ENCODE measurements around the gene TSPAN5.

Gene TSPAN5

DNA sequence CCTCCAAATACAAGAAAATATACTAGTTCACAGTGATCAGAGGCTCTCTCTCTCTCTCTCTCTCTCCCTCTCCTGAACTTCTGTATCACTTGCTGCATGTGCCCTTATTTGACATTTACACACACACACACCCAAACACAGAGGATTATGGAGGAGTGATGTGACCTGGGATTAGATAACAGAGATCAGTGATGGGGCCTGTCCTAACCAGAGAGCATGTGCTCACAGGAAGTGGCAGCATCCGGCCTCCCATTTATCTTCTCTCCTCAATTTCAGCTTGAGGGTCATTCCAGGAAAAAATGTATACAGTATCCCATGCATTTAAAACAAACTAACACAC lies 143.0 kb downstream of the TSPAN5 start:
- Histone ChIP-seq H3K36me3 (ENCODE audit: control insufficient read depth in 2 of 2, insufficient read depth in 2 of 2, low read length in 2 of 2) (no peaks in the 10 kb centered on the region), H3K4me1 (ENCODE audit: control insufficient read depth in 2 of 2, insufficient read depth in 2 of 2, low read length in 2 of 2) (no peaks in the 10 kb centered on the region), H3K27ac (ENCODE audit: low read depth in 2 of 2, low read length in 2 of 2) (no peak overlapping the region), H3K27me3 (ENCODE audit: control insufficient read depth in 2 of 2, insufficient read depth in 2 of 2, low read length in 2 of 2) (no peaks in the 10 kb centered on the region), H3K9ac (ENCODE audit: low read depth in 1 of 2, low read length in 2 of 2) (no peak overlapping the region), H3K4me3 (ENCODE audit: low read length in 2 of 2) (no peak overlapping the region), H3K9me3 (ENCODE audit: control insufficient read depth in 2 of 2, low read length in 2 of 2) (no peaks in the 10 kb centered on the region)

DNA sequence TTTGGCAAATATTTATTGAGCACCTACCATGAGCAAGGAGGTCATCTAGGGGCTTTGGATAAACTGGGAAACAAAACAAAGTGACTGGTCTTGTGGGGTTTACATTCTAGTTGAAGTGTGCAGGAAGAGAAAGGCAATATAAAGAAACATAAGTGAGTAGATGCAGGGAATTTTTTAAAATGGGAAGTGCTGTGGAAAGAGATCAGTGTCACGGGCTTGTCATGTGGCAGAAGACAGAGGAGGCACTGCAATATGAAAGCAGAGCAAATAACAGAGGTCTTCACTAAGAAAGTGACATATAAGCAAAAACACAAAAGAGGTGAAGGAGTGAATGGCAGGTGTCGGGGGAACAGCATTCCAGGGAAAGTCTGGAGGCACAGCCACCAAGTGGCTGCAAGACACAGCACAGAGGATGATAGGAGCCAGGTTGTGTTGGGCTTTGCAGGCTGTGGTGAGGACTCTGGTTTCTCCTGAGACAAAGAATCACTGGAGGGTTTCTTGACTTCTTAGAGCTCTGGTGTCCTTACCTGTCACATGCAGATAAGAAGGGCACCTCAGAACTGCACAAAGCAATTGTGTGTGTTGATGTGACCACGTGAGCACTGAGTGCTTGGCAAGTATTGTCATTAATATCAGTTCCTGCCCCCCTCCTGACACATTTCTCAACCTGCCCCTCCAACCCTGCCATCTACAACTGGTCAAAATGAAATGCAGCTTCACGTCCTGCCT lies 143.5 kb downstream of the TSPAN5 start:
- Histone ChIP-seq H3K4me3 (ENCODE audit: low read length in 2 of 2) (no peak overlapping the region), H3K4me1 (ENCODE audit: control insufficient read depth in 2 of 2, insufficient read depth in 2 of 2, low read length in 2 of 2) (no peaks in the 10 kb centered on the region), H3K27ac (ENCODE audit: low read depth in 2 of 2, low read length in 2 of 2) (no peak overlapping the region), H3K27me3 (ENCODE audit: control insufficient read depth in 2 of 2, insufficient read depth in 2 of 2, low read length in 2 of 2) (no peaks in the 10 kb centered on the region), H3K9ac (ENCODE audit: low read depth in 1 of 2, low read length in 2 of 2) (no peak overlapping the region), H3K36me3 (ENCODE audit: control insufficient read depth in 2 of 2, insufficient read depth in 2 of 2, low read length in 2 of 2) (no peaks in the 10 kb centered on the region), H3K9me3 (ENCODE audit: control insufficient read depth in 2 of 2, low read length in 2 of 2) (no peaks in the 10 kb centered on the region)

DNA sequence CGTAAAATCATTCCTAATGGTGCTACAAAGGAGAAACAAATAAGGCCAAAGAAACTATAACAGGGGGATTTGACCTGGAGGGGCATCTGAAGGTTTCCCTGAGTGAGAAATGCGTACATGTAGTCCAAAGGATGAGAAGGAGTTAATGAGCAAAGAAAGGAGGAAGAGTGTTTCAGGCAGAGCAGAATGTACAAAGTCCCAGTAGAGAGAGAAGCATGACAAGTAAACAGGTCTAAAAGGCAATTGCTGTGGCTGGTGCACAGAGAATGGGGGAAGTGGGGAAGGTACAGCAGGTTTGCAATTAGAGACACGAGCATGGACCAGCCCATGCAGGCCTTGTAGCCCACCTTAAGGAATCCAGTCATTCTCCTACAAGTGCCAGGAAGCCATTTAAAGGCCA lies 145.5 kb downstream of the TSPAN5 start:
- H3K4me1 ChIP-seq (ENCODE audit: control insufficient read depth in 2 of 2, insufficient read depth in 2 of 2, low read length in 2 of 2) = no peaks in the 10 kb centered on the region
- no peak overlapping the region for H3K4me3 ChIP-seq (ENCODE audit: low read length in 2 of 2)
- H3K9me3 ChIP-seq (ENCODE audit: control insufficient read depth in 2 of 2, low read length in 2 of 2) = no peaks in the 10 kb centered on the region
- no peaks in the 10 kb centered on the region for H3K36me3 ChIP-seq (ENCODE audit: control insufficient read depth in 2 of 2, insufficient read depth in 2 of 2, low read length in 2 of 2)
- no peak overlapping the region for H3K27ac ChIP-seq (ENCODE audit: low read depth in 2 of 2, low read length in 2 of 2)
- no peaks in the 10 kb centered on the region for H3K27me3 ChIP-seq (ENCODE audit: control insufficient read depth in 2 of 2, insufficient read depth in 2 of 2, low read length in 2 of 2)
- H3K9ac ChIP-seq (ENCODE audit: low read depth in 1 of 2, low read length in 2 of 2) = no peak overlapping the region

DNA sequence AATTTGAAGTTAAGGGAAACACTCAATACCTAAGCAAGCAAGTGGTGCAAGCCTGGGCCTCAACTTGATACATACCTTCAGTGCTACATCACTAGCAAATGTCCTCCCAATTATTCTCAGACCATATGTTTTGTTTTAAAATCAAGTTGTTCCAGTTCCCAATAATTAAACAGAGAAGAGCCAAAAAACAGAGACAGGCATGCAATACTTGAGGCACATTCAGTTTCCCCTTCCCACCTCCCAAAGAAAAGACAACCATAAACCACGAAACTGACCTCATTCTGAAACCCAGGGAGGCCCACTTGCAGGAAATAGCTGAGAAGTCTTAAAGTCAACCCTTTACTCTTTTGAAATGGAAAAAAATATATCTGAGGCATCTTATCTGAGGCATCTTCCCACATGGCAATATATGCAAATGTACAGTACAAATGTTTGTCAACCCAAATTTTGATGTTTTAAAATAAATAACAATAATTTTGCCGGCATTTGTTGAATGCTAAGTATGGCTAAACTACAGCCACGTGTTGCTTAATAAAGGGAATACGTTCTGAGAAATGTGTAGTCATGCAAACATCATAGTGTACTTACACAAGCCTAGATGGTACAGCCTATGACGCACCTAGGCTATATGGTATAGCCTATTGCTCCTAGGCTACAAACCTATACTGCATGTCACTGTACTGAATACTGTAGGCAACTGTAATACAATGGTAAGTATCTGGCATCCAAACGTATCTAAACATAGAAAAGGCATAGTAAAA lies 147.5 kb downstream of the TSPAN5 start:
- no peaks in the 10 kb centered on the region for H3K4me1 ChIP-seq (ENCODE audit: control insufficient read depth in 2 of 2, insufficient read depth in 2 of 2, low read length in 2 of 2)
- H3K27ac ChIP-seq (ENCODE audit: low read depth in 2 of 2, low read length in 2 of 2) = no peak overlapping the region
- H3K36me3 ChIP-seq (ENCODE audit: control insufficient read depth in 2 of 2, insufficient read depth in 2 of 2, low read length in 2 of 2) = no peaks in the 10 kb centered on the region
- no peak overlapping the region for H3K4me3 ChIP-seq (ENCODE audit: low read length in 2 of 2)
- no peak overlapping the region for H3K9ac ChIP-seq (ENCODE audit: low read depth in 1 of 2, low read length in 2 of 2)
- no peaks in the 10 kb centered on the region for H3K9me3 ChIP-seq (ENCODE audit: control insufficient read depth in 2 of 2, low read length in 2 of 2)
- no peaks in the 10 kb centered on the region for H3K27me3 ChIP-seq (ENCODE audit: control insufficient read depth in 2 of 2, insufficient read depth in 2 of 2, low read length in 2 of 2)

DNA sequence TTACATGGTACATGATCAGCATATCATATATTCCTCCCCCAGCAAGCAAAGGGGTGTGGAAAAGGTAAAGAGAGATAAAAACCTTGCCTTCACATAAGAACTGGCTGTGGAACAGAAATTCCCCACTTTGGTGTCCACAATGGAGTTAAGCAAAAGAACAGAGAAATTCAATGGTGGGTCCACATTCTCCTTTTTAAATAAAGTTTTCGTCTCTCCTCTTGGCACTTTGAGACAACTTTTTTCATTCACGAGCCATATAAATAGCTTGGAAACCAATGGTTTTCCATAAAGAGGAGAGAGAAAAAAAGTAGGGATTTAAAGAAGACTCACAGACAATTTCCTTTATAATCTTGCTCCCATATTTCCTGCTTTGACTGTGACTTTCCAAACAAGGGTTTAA lies 148.1 kb downstream of the TSPAN5 start:
- H3K36me3 ChIP-seq (ENCODE audit: control insufficient read depth in 2 of 2, insufficient read depth in 2 of 2, low read length in 2 of 2) = no peaks in the 10 kb centered on the region
- H3K4me1 ChIP-seq (ENCODE audit: control insufficient read depth in 2 of 2, insufficient read depth in 2 of 2, low read length in 2 of 2) = no peaks in the 10 kb centered on the region
- no peak overlapping the region for H3K4me3 ChIP-seq (ENCODE audit: low read length in 2 of 2)
- no peak overlapping the region for H3K27ac ChIP-seq (ENCODE audit: low read depth in 2 of 2, low read length in 2 of 2)
- no peak overlapping the region for H3K9ac ChIP-seq (ENCODE audit: low read depth in 1 of 2, low read length in 2 of 2)
- no peaks in the 10 kb centered on the region for H3K27me3 ChIP-seq (ENCODE audit: control insufficient read depth in 2 of 2, insufficient read depth in 2 of 2, low read length in 2 of 2)
- H3K9me3 ChIP-seq (ENCODE audit: control insufficient read depth in 2 of 2, low read length in 2 of 2) = no peaks in the 10 kb centered on the region

DNA sequence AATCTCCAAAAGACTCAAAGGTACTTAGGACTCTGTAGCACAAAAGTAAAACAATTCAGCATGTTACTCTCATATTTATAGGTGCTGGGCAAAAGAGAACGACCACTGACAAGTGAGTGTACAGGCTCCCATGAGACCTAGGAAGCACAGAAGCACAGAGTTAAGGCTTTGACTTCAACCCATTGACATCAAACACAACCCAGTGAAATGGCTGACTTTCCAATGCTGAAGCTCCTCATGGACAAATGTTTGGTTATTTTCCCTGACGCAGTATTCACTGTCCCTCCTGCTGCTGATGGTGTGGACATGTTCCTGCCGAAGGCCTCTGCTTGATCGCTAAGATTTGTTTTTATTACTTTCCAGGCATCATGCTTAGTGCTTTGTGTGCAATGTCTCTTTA lies 148.7 kb downstream of the TSPAN5 start:
- Histone ChIP-seq H3K9me3 (ENCODE audit: control insufficient read depth in 2 of 2, low read length in 2 of 2) (no peaks in the 10 kb centered on the region), H3K27ac (ENCODE audit: low read depth in 2 of 2, low read length in 2 of 2) (no peak overlapping the region), H3K4me3 (ENCODE audit: low read length in 2 of 2) (no peak overlapping the region), H3K36me3 (ENCODE audit: control insufficient read depth in 2 of 2, insufficient read depth in 2 of 2, low read length in 2 of 2) (no peaks in the 10 kb centered on the region), H3K9ac (ENCODE audit: low read depth in 1 of 2, low read length in 2 of 2) (no peak overlapping the region), H3K4me1 (ENCODE audit: control insufficient read depth in 2 of 2, insufficient read depth in 2 of 2, low read length in 2 of 2) (no peaks in the 10 kb centered on the region), H3K27me3 (ENCODE audit: control insufficient read depth in 2 of 2, insufficient read depth in 2 of 2, low read length in 2 of 2) (no peaks in the 10 kb centered on the region)

DNA sequence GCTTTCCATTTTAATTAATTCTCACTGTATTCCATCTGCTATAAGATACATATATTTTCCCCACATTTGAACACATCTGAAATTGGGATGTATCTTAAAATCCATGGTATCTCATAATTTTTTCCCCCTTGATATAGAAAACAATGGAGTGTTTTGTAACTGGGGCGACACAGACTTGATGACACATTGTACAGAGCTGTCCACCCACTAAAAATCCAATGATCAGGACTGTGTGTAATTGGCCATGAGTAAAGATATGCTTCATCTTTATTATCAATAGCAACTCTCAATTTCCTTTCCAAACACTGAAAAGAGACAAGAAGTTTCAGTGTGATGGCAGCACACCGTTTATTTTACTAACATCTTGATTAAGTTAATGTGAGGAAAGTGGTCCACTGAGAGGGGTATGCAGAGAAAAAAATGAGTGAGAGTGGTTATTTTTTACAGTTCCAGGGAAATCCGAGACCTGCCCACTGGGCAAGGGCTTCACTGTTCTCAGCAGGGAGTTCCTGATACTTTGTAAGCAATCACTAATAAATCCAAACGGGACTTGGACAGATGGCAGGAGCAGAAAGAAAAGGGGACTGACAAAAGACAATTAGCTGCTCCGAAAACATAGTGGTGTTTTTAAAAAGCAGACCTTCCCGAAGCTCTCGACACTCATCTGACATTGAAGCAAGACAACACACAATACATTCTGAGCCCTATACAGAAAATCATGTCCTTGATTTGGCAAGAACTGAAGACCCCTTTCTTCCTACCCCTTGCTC lies 149.4 kb downstream of the TSPAN5 start:
- H3K4me1 ChIP-seq (ENCODE audit: control insufficient read depth in 2 of 2, insufficient read depth in 2 of 2, low read length in 2 of 2) = no peaks in the 10 kb centered on the region
- H3K27me3 ChIP-seq (ENCODE audit: control insufficient read depth in 2 of 2, insufficient read depth in 2 of 2, low read length in 2 of 2) = no peaks in the 10 kb centered on the region
- H3K4me3 ChIP-seq (ENCODE audit: low read length in 2 of 2) = no peak overlapping the region
- H3K36me3 ChIP-seq (ENCODE audit: control insufficient read depth in 2 of 2, insufficient read depth in 2 of 2, low read length in 2 of 2) = no peaks in the 10 kb centered on the region
- no peak overlapping the region for H3K27ac ChIP-seq (ENCODE audit: low read depth in 2 of 2, low read length in 2 of 2)
- H3K9me3 ChIP-seq (ENCODE audit: control insufficient read depth in 2 of 2, low read length in 2 of 2) = no peaks in the 10 kb centered on the region
- no peak overlapping the region for H3K9ac ChIP-seq (ENCODE audit: low read depth in 1 of 2, low read length in 2 of 2)

DNA sequence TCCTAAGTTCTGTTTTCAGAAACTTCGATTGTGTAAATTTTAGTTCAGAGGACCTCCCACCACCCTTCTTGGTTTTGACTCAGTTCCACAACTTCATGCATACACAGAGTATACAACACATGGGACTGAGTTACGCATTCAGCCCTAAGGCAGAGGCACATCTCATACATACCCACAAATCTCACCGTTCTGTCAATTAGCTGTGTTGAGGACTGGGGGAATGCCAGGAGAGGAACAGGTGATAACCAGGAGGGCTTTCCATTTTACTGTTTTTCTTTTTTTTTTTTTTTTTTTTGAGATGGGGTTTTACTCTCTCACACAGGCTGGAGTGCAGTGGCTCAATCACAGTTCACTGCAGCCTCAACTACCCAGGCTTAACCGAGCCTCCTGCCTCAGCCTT lies 150.2 kb downstream of the TSPAN5 start:
- Histone ChIP-seq H3K36me3 (ENCODE audit: control insufficient read depth in 2 of 2, insufficient read depth in 2 of 2, low read length in 2 of 2) (no peaks in the 10 kb centered on the region), H3K9ac (ENCODE audit: low read depth in 1 of 2, low read length in 2 of 2) (no peak overlapping the region), H3K4me1 (ENCODE audit: control insufficient read depth in 2 of 2, insufficient read depth in 2 of 2, low read length in 2 of 2) (no peaks in the 10 kb centered on the region), H3K27ac (ENCODE audit: low read depth in 2 of 2, low read length in 2 of 2) (no peak overlapping the region), H3K27me3 (ENCODE audit: control insufficient read depth in 2 of 2, insufficient read depth in 2 of 2, low read length in 2 of 2) (no peaks in the 10 kb centered on the region), H3K9me3 (ENCODE audit: control insufficient read depth in 2 of 2, low read length in 2 of 2) (no peaks in the 10 kb centered on the region), H3K4me3 (ENCODE audit: low read length in 2 of 2) (no peak overlapping the region)

DNA sequence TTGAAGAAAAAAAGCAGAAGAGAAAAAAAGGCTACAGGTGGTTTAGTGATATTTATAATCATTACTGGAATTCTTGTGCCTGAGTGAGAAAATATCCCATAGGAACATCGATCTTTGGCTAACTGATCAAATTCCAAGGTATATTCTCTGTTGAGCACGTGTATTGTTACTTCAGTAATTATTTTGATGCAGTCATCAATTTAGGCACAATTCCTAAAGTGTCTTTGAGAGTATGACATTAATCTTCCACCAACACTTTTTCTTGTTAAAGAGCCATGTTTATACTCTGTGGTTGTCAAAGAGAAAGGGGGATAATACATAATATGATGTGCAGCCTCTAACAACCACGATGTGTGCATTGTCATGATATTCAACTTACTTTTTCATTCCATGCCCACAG lies 151.1 kb downstream of the TSPAN5 start:
- H3K9ac ChIP-seq (ENCODE audit: low read depth in 1 of 2, low read length in 2 of 2) = no peak overlapping the region

DNA sequence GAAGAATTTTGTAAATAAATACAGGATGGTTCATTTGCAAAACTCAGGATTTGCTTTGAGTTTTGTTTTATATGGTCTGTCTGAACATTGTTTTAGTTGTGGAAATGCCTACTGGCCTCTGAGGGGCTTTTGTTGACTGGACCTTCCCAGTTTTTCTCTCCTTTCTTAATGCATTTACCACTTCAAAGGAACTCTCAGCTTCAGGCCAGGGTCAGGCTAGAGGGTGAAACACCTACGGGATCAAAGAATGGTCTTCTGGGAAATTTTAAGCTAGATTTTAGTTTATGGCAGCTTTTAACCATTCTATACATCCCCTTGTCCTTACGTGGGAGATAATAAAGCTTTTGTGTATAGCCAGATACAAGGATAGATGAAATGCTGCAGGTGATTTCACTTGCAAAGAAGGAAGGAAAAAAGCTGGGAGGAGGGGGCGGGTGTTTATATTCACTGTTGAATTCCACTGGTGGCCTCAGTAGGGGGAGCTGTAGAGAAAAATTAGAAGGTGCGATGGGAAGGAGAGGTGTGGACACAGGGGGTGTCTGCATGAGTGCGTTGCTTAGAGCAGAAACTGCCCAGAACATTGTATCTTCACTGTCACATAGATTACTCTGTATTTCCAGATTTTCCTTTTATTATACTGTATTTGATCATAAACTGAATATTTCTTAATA lies 151.8 kb downstream of the TSPAN5 start:
- Histone ChIP-seq H3K9ac (ENCODE audit: low read depth in 1 of 2, low read length in 2 of 2) (no peak overlapping the region), H3K4me3 (ENCODE audit: low read length in 2 of 2) (no peak overlapping the region), H3K27me3 (ENCODE audit: control insufficient read depth in 2 of 2, insufficient read depth in 2 of 2, low read length in 2 of 2) (no peaks in the 10 kb centered on the region), H3K27ac (ENCODE audit: low read depth in 2 of 2, low read length in 2 of 2) (no peak overlapping the region), H3K36me3 (ENCODE audit: control insufficient read depth in 2 of 2, insufficient read depth in 2 of 2, low read length in 2 of 2) (no peaks in the 10 kb centered on the region), H3K4me1 (ENCODE audit: control insufficient read depth in 2 of 2, insufficient read depth in 2 of 2, low read length in 2 of 2) (no peaks in the 10 kb centered on the region), H3K9me3 (ENCODE audit: control insufficient read depth in 2 of 2, low read length in 2 of 2) (no peaks in the 10 kb centered on the region)

More for the DNA sequence above, 151.1 kb downstream of the TSPAN5 start:
- no peaks in the 10 kb centered on the region for H3K36me3 ChIP-seq (ENCODE audit: control insufficient read depth in 2 of 2, insufficient read depth in 2 of 2, low read length in 2 of 2)
- no peak overlapping the region for H3K4me3 ChIP-seq (ENCODE audit: low read length in 2 of 2)
- no peaks in the 10 kb centered on the region for H3K9me3 ChIP-seq (ENCODE audit: control insufficient read depth in 2 of 2, low read length in 2 of 2)
- H3K27me3 ChIP-seq (ENCODE audit: control insufficient read depth in 2 of 2, insufficient read depth in 2 of 2, low read length in 2 of 2) = no peaks in the 10 kb centered on the region
- no peak overlapping the region for H3K27ac ChIP-seq (ENCODE audit: low read depth in 2 of 2, low read length in 2 of 2)
- H3K4me1 ChIP-seq (ENCODE audit: control insufficient read depth in 2 of 2, insufficient read depth in 2 of 2, low read length in 2 of 2) = no peaks in the 10 kb centered on the region
